MM.1S (cell line): Measurements from ENCODE around the gene SEPTIN1.
"Not testable (repeated sequence)": the region's sequence is repeated elsewhere in the genome, so short reads cannot be mapped to it uniquely, and the experiment has no call there.

Experiments
- DNase-seq: peaks from one replicate; pipeline ENCODE4 v3.0.0-alpha.2; 2015
- H2AFZ ChIP-seq: fragments of 300-600 bp; sonication (generic); 2 replicates; pipeline ENCODE4 v1.6.0; 2016; ENCODE audit warnings: antibody characterized with exemption, low read length
- H3F3A ChIP-seq: fragments of 300-600 bp; sonication (generic); 2 replicates; pipeline ENCODE4 v1.6.1; 2016; ENCODE audit warnings: mild to moderate bottlenecking, antibody characterized with exemption, low read length, moderate library complexity, mixed read lengths; ENCODE audit not compliant: insufficient read depth
- H3K27ac ChIP-seq: fragments of 300-600 bp; sonication (generic); 2 replicates; pipeline ENCODE4 v1.5.1; 2016; ENCODE audit warnings: mild to moderate bottlenecking, low read length
- H3K27me3 ChIP-seq: fragments of 300-600 bp; sonication (generic); replicated peaks from 2 replicates; pipeline ENCODE4 v1.6.0; 2016; ENCODE audit warnings: low read length; ENCODE audit not compliant: insufficient read depth
- H3K36me3 ChIP-seq: fragments of 300-600 bp; sonication (generic); replicated peaks from 2 replicates; pipeline ENCODE4 v1.6.1; 2016; ENCODE audit warnings: mild to moderate bottlenecking, low read length, mixed read lengths; ENCODE audit not compliant: insufficient read depth
- H3K4me1 ChIP-seq: fragments of 300-600 bp; sonication (generic); 2 replicates; pipeline ENCODE4 v1.6.1; 2016; ENCODE audit warnings: low read length, mixed read lengths
- H3K4me2 ChIP-seq: fragments of 300-600 bp; sonication (generic); 2 replicates; pipeline ENCODE4 v1.6.0; 2016; ENCODE audit warnings: low read depth, low read length
- H3K4me3 ChIP-seq: fragments of 300-600 bp; sonication (generic); 2 replicates; pipeline ENCODE4 v1.5.1; 2016; ENCODE audit warnings: low read length, mixed read lengths
- H3K79me2 ChIP-seq: fragments of 300-600 bp; sonication (generic); 2 replicates; pipeline ENCODE4 v1.6.1; 2016; ENCODE audit warnings: mixed run types, low read length, mixed read lengths
- H3K9ac ChIP-seq: fragments of 300-600 bp; sonication (generic); 2 replicates; pipeline ENCODE4 v1.6.1; 2016; ENCODE audit warnings: low read length, mixed read lengths
- H3K9me2 ChIP-seq: fragments of 300-600 bp; sonication (generic); replicated peaks from 2 replicates; pipeline ENCODE4 v1.6.1; 2016; ENCODE audit warnings: mild to moderate bottlenecking, low read length, mixed read lengths; ENCODE audit not compliant: insufficient read depth
- H3K9me3 ChIP-seq: fragments of 300-600 bp; sonication (generic); replicated peaks from 2 replicates; pipeline ENCODE4 v1.6.1; 2016; ENCODE audit warnings: mild to moderate bottlenecking, low read length, mixed read lengths; ENCODE audit not compliant: insufficient read depth
- H4K20me1 ChIP-seq: fragments of 300-600 bp; sonication (generic); 2 replicates; pipeline ENCODE4 v1.6.1; 2016; ENCODE audit warnings: mild to moderate bottlenecking, low read length, moderate library complexity, mixed read lengths; ENCODE audit not compliant: insufficient read depth
- CTCF ChIP-seq: fragments of 300-600 bp; sonication (generic); IDR thresholded peaks from 2 replicates; pipeline ENCODE4 v1.5.1; 2016; ENCODE audit warnings: antibody characterized with exemption, low read length, mixed read lengths
- EZH2 ChIP-seq: fragments of 300-600 bp; sonication (generic); optimal IDR thresholded peaks from 2 replicates; pipeline ENCODE3; 2017; ENCODE audit warnings: low read depth, mild to moderate bottlenecking, antibody characterized with exemption, low read length, mixed read lengths
- EZH2phosphoT487 ChIP-seq: fragments of 300-600 bp; sonication (generic); IDR thresholded peaks from 2 replicates; pipeline ENCODE4 v1.6.1; 2018; ENCODE audit warnings: antibody characterized with exemption, low read length

The SEPTIN1 gene

GRCh38 chr16:30341971-30342370 is 40.4 kb downstream of the SEPTIN1 start:
- H3F3A ChIP-seq, H3K36me3 ChIP-seq, H3K27me3 ChIP-seq, H3K79me2 ChIP-seq, H4K20me1 ChIP-seq, H3K9me3 ChIP-seq, H3K4me2 ChIP-seq, H3K9me2 ChIP-seq, H3K9ac ChIP-seq, H3K27ac ChIP-seq, H3K4me3 ChIP-seq, H2AFZ ChIP-seq: not testable (repeated sequence)
- H3K4me1 ChIP-seq = peaks cover 14% of the 10 kb centered on the region
- peak; percentile 13 for DNase-seq
- 0 out of 2 replicates have a peak, but pooled peaks have one; percentile 7 for TF ChIP-seq CTCF

DNA sequence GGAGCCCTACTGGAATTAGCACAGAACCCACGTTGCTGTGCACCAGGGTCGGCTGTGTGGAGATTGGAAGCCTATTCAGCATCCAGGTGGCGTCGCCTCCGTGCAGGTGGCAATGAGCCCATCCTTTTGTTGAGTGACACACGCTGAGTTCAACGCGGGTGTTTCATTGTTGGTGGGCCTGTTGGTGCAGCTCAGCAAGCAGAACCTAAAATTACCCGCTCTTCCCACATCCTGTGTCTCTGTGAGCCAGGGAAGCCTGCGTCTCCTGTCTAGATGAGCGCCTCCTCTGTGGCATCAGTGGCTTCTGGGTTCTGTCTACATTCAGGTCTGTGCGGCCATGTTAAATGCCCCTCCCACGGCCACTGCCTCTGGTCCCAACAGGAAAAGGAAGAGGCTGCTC is 41.7 kb downstream of the SEPTIN1 start:
- Histone ChIP-seq H3F3A (peaks cover 13% of the 10 kb centered on the region), H3K9me2 (no peaks in the 10 kb centered on the region), H3K4me2 (no peak overlapping the region), H3K4me1 (peaks cover 21% of the 10 kb centered on the region), H3K36me3 (no peaks in the 10 kb centered on the region), H3K27me3 (no peaks in the 10 kb centered on the region), H3K79me2 (0 out of 2 replicates have a peak, but pooled peaks cover 6% of the 10 kb centered on the region), H3K9me3 (no peaks in the 10 kb centered on the region), H2AFZ (no peak overlapping the region), H3K27ac (no peak overlapping the region), H3K9ac (no peak overlapping the region), H3K4me3 (no peak overlapping the region), H4K20me1 (no peaks in the 10 kb centered on the region)
- DNase-seq = no peak
- TF ChIP-seq CTCF = no peak
- no peak for TF ChIP-seq EZH2phosphoT487
- no peak for TF ChIP-seq EZH2

- not testable (repeated sequence) for H3K79me2 ChIP-seq, H3K27me3 ChIP-seq, H3K4me2 ChIP-seq, DNase-seq, H3K9ac ChIP-seq, H3K9me3 ChIP-seq, H3K9me2 ChIP-seq, H3K4me3 ChIP-seq, H3K27ac ChIP-seq, H4K20me1 ChIP-seq, H3K36me3 ChIP-seq, H2AFZ ChIP-seq
- H3K4me1 ChIP-seq = peaks cover 18% of the 10 kb centered on the region
- H3F3A ChIP-seq = peaks cover 16% of the 10 kb centered on the region
These were observed 43.6 kb downstream of the SEPTIN1 start for GRCh38 chr16:30338715-30339114.

DNA sequence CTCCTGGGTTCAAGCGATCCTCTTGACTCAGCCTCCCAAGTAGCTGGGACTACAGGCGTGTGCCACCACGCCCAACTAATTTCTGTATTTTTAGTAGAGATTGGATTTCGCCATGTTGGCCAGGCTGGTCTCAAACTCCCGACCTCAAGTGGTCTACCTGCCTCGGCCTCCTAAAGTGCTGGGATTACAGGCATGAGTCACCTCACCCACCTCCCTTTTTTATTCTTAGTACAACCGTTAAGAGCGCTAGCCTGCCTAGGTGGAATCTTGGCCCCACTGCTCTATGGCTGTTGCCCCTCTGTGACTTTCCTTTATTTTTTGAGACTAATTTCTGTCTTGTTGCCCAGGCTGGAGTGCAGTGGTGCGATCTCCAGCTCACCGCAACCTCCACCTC is 44.4 kb downstream of the SEPTIN1 start:
- not testable (repeated sequence) for H3K9me2 ChIP-seq, H3K9me3 ChIP-seq, H3K27me3 ChIP-seq, H2AFZ ChIP-seq, H3K4me3 ChIP-seq, H3K36me3 ChIP-seq, H3K4me2 ChIP-seq, DNase-seq, H3K9ac ChIP-seq, H3K27ac ChIP-seq, H3K79me2 ChIP-seq, H4K20me1 ChIP-seq
- peaks cover 14% of the 10 kb centered on the region for H3K4me1 ChIP-seq
- peaks cover 13% of the 10 kb centered on the region for H3F3A ChIP-seq
